Measurements from ENCODE around the gene KCNQ1. TPM values are rescaled to one million over a fixed set of nuclear protein-coding genes. Genes with fewer than 3 reads are reported as not detected.

KCNQ1 gene
- total and polyA plus RNA-seq, 7 donors, result 0.48 to 3.1 (median 1.1) TPM

GRCh38 chr11:2718817-2719438, 274.1 kb downstream of the KCNQ1 start:
- peak in 1 of 2 donors; percentile 19 for DNase-seq
- H3K27ac ChIP-seq, result no peak overlapping the region
- 95 to 97% (median 97%) methylated on average over 11 of the region's 11 CpGs for WGBS, 3 donors
- TF ChIP-seq CTCF (IDR thresholded peaks at IDR 0.05), result no peak
- no peaks in the 10 kb centered on the region for H3K9me3 ChIP-seq
- no peaks in the 10 kb centered on the region for H3K4me1 ChIP-seq
- H3K4me3 ChIP-seq, result no peak overlapping the region
- no peaks in the 10 kb centered on the region for H3K36me3 ChIP-seq (ENCODE audit: insufficient read depth in 1 of 2, low read depth in 1 of 2)
- intact Hi-C loops (cut with DNase I), result no loop called here
- ATAC-seq, result no peak
- H3K27me3 ChIP-seq (ENCODE audit: insufficient read depth in 3 of 3, low read length in 2 of 3), result no peaks in the 10 kb centered on the region

DNA sequence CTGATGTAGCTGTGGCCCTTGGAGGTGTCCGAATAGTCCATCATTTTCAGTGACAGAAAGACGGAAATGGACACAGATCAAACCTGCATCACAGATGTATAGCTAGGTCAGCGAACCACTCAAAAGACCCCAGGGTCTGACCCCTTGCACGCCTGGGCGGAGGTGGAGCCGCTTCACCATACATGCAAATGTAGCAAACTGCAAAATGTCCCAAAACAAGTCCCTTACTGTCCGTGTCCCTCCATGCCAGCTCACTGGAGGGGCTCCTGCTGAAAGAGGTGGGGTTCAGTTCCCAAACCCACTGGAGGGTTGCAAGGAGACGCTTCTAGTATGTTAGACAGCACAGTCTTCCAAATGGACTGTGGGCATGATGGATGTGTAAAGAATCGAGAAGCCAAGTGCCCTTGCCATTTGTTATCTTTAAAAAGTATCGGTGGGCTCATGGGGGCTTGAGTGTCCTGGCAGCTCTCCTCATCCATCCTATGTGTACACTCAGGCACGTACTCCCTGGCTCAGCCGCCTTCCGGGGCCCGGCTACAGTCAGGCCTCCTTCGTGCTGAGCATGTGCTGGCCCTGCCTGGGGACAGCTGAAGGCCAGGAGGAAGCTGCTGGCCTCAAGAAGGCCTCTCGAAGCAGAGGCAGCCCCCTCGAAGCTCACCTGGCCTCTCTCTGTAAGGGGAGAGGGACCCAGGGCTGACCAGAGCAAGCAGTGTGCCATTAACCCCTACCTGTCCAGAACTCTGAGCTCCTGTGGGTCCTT, 275.2 kb downstream of the KCNQ1 start:
- ATAC-seq (no peak), DNase-seq (peak in 1 of 2 donors; percentile 37)
- no peaks in the 10 kb centered on the region for H3K9me3 ChIP-seq
- TF ChIP-seq CTCF (IDR thresholded peaks at IDR 0.05), result no peak
- intact Hi-C loops (cut with DNase I), result no loop called here
- no peaks in the 10 kb centered on the region for H3K36me3 ChIP-seq (ENCODE audit: insufficient read depth in 1 of 2, low read depth in 1 of 2)
- no peak overlapping the region for H3K27ac ChIP-seq
- no peak overlapping the region for H3K4me3 ChIP-seq
- WGBS, 3 donors, result 84 to 89% (median 87%) methylated on average over 17 of the region's 17 CpGs
- peaks cover 7% of the 10 kb centered on the region for H3K4me1 ChIP-seq
- no peaks in the 10 kb centered on the region for H3K27me3 ChIP-seq (ENCODE audit: insufficient read depth in 3 of 3, low read length in 2 of 3)

GRCh38 chr11:2721210-2721916, 276.6 kb downstream of the KCNQ1 start:
- intact Hi-C loops (cut with DNase I), result no loop called here
- no peak for TF ChIP-seq CTCF (IDR thresholded peaks at IDR 0.05)
- Histone ChIP-seq H3K4me1 (peaks cover 15% of the 10 kb centered on the region), H3K36me3 (ENCODE audit: insufficient read depth in 1 of 2, low read depth in 1 of 2) (no peaks in the 10 kb centered on the region), H3K9me3 (no peaks in the 10 kb centered on the region), H3K27me3 (ENCODE audit: insufficient read depth in 3 of 3, low read length in 2 of 3) (no peaks in the 10 kb centered on the region), H3K27ac (no peak overlapping the region), H3K4me3 (no peak overlapping the region)
- 89 to 92% (median 89%) methylated on average over 27 of the region's 27 CpGs for WGBS, 3 donors
- ATAC-seq (no peak), DNase-seq (peak in 1 of 2 donors; percentile 35)

DNA sequence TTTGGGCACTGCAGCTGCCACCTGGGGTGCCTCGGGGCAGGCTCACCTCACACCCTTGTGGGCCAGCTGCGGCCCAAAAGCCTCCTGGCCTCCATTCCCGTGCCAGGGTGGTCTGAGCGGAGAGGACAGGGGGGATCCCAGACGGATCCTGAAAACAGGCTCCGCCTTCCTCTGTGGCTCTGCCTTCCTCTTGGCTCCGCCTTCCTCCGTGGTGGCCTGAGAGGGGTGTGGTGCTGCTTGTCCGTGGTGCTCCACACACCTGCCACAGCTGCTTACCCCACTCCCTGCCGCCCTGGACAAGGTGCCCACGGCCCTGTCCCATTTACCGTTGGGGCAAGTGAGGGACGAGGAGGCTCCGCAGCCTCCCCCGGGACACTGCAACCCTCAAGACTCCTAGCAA, 278.1 kb downstream of the KCNQ1 start:
- Histone ChIP-seq H3K4me3 (no peak overlapping the region), H3K4me1 (peaks cover 15% of the 10 kb centered on the region), H3K27ac (no peak overlapping the region), H3K36me3 (ENCODE audit: insufficient read depth in 1 of 2, low read depth in 1 of 2) (no peaks in the 10 kb centered on the region), H3K9me3 (no peaks in the 10 kb centered on the region), H3K27me3 (ENCODE audit: insufficient read depth in 3 of 3, low read length in 2 of 3) (no peaks in the 10 kb centered on the region)
- 83 to 85% (median 84%) methylated on average over 14 to 15 of the region's 15 CpGs for WGBS, 3 donors
- no peak for TF ChIP-seq CTCF (IDR thresholded peaks at IDR 0.05)
- DNase-seq (no peak), ATAC-seq (no peak)
- intact Hi-C loops (cut with DNase I), result no loop called here

Data from psoas muscle (tissue), 8 donors.